PC-9 (cell line): Measurements from ENCODE around the gene ETV6.

ENCODE experiments used
- EZH2 ChIP-seq: fragments of 200-600 bp; sonication (generic); IDR thresholded peaks from 2 replicates; pipeline ENCODE4 v1.8.0; 2017; ENCODE audit warnings: antibody characterized with exemption, low read depth
- TF ChIP-seq, protein P1 (sequence below): fragments of 200-600 bp; sonication (generic); conservative IDR thresholded peaks from 2 replicates; pipeline ENCODE4 v1.6.1; 2017; ENCODE audit warnings: mixed run types, antibody characterized with exemption, mild to moderate bottlenecking, moderate library complexity

GRCh38 chr12:11757095-11757494, 107.6 kb downstream of the ETV6 start:
- TF ChIP-seq EZH2: no peak
- TF ChIP-seq, protein P1, sequence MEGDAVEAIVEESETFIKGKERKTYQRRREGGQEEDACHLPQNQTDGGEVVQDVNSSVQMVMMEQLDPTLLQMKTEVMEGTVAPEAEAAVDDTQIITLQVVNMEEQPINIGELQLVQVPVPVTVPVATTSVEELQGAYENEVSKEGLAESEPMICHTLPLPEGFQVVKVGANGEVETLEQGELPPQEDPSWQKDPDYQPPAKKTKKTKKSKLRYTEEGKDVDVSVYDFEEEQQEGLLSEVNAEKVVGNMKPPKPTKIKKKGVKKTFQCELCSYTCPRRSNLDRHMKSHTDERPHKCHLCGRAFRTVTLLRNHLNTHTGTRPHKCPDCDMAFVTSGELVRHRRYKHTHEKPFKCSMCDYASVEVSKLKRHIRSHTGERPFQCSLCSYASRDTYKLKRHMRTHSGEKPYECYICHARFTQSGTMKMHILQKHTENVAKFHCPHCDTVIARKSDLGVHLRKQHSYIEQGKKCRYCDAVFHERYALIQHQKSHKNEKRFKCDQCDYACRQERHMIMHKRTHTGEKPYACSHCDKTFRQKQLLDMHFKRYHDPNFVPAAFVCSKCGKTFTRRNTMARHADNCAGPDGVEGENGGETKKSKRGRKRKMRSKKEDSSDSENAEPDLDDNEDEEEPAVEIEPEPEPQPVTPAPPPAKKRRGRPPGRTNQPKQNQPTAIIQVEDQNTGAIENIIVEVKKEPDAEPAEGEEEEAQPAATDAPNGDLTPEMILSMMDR: no peak
